GM21737 (cell line): ENCODE results near the gene ELOB.
A peak's percentile ranks its signal among the peaks of the same experiment; 100 is the strongest.

Experiments
- ATAC-seq: cut with Tn5 transposase; IDR thresholded peaks from one replicate; pipeline ENCODE4 v1.9.1; 2021; ENCODE audit warnings: mild to moderate bottlenecking, moderate library complexity; ENCODE audit not compliant: unreplicated experiment

ELOB gene

DNA sequence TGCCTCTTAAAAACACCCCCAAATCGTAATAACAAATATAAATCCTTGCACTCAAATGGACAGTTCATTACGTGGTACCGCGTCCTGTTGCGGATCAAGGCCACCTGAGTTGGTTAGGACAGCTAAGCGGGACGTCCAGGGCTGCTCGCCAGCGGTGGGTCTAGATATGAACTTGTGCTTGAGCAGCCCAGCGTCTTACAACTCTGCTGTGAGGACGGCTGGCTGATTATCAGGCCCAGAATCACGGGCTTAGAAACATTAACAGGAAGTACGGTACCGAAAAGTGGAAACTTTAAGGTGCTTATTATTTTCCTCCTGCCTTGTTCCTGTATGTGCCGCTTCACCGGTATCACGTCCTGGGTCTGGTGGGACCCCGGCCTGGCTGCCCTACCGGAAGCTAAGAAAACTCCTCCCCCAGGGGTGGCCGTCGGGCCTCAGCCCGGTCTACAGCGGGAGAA lies 25.5 kb downstream of the ELOB start:
- ATAC-seq = peak; percentile 32

DNA sequence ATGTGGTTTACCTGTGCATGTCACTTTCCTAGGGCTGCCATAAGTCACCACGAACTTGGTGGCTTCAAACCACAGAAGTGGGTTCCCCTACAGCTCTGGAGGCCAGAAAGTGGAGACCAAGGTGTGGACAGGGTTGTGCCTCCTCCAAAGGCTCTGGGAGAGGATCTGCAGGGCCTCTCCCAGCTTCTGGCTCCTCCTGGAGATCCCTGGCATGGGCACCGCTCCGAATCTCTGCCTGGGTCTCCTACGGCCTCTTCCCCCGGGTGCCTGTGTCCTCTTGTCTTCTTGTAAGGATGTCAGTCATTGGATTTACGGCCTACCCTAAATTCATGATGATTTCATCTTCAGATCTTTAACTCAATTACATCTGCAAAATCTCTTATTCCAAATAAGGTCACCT lies 27.1 kb downstream of the ELOB start:
- no peak for ATAC-seq

DNA sequence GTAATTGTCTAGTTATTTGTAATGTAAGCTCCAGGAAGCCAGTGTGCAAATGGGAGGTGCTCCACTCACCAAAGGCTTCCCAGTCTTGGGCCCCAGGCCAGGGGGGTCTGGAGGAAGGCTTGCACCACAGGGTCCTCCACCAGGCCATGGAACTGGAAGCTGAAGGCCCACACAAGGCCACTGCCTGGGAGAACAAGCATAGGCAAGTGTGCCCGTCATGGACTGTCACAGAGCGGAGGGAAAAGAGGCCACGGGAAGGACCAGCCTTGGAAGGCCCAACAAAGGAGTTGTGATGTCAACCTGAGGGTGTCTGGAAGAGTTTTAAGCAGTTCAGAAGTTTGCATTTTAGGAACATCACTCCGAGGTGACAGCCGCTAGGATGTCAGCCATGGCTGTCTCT lies 27.6 kb downstream of the ELOB start:
- ATAC-seq = no peak

DNA sequence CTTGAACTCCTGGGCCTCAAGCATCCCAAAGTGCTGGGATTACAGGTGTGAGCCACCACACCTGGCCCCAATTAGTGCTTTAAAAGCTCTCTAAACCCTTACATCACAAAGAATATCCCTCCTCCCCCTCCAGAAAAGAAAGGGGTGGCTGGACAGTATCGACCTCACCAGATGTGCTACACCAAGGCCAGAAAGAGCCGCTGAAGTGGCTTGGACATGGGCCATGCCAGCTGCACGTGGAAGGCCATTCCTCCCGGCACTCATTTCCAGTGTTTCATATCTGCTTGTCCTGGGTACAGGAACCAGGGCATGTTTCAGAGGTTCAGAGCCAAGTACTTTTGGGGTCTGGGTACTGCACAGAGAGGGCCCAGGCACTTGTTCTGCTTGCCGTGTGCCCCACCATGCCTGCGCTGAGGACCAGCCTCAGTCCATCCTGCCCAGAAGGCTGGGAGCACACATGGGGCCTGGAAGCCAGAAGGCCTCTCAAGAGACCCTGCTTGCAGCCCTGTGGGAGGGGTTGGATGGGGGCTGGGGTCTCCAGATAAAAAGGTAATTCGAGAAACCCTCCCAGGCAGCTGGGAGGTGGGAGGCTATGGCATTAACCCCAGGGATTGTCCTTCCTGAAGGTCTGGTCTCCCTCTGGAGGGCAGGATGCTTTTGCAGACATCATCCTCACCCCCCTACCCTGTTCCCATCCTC lies 28.2 kb downstream of the ELOB start:
- no peak for ATAC-seq

DNA sequence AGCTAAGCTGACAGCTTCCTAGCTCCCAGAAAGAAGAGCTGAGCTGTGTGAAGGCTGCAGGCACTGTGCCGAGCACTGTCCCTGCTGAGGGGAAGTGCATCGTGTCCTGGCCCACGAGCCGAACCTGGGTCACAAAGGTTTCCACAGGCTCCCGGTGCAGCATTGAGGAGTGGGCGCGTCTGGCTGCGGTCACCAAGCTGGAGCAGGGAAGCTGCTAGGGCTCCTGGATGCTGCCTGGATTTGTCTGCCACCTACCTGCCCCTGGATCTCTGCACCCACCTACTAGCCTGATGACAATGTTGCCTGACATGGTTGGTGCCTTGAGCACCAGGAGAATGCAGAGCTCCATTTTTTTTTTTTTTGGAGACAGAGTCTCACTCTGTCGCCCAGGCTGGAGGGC lies 31.1 kb downstream of the ELOB start:
- ATAC-seq = no peak

DNA sequence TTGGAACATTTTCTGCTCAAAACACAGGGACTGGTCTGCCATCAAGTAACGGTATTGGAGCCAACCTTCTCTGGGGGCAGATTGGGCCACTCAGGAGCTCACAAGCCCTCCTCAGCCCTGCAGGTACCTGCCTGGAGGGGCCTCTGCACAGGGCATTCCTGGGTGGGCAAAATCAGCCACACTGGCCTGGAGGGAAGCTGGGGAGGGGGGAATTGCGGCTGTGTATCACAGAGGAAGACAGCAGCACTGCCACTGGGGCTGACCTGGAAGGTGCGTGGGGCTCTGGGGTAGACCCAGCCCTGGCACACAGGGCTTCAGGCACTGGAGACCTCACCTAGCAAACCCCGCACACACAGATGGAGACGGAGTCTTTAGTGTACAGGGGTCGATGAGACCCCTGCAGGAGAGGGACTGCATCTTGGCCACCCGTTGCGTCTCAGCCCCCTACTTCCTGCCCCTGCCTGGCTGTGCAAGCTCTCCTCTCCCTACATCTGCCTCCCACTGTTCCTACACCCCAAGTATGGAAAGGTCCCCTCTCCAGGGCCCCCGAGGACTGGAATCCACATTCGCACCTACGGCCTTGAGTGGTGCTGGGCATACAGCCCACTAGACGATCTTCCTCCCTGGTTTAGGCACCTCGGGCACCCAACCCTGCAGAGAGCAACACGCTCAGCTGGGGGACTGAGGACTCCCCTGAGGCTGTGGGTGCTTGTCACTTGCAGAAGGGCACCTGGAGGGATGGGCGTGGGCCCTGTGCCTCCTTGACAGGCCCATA lies 31.8 kb downstream of the ELOB start:
- ATAC-seq = no peak

DNA sequence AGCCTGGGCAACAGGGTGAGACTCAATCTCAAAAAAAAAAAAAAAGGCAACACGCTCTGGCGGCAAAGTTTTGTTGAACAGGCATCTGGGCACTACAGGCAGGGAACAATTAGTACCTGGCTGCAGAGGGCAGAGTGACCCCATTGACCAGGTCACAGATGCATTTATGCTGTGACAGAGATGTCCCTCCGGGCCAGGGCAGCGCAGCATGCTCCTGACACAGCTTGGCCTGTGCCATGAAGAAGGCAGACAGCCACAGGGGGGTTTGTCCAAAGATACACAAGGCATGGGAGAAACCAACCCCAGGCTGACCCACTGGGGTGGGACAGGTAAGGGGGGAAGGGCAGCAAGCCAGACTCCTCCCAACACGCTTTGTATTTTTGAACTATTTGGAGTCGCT lies 32.4 kb downstream of the ELOB start:
- no peak for ATAC-seq

DNA sequence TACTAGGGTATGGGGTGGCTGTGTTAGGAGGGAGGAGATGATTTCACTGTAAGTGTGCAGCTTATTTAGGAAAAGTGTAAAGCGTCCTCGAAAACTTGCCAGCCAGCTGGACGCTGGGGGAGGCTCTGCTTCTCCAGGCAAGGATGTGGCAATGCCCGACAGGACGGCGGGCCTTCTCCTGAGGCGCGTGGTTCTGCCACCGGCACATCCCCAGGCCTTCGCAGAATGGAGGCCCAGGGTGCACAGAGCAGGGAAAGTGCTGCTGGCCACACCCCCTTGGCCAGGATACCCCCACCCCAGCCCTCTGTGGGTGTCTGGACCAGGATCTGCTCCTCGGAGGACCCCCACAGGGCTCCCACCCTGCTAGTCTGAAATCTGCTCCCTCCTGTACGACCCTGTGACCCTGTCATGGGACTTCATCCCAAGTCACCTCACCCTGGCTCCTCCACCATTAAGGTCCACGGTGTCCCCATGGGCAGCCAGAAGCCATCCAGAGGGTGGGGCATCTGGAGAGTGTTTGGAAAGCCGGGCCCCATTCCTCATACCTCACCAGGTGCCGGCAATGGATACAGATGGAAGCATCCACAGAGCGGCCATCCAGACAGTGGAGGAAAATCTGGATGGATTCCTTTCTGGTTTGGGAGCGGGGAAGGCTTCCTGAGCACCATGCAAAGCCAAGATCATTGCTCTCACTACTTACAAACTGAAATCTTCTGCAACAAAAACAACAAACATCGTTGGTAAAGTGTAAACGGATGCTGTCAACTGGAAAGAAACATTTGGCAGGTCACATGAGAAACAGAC lies 33.9 kb downstream of the ELOB start:
- no peak for ATAC-seq

DNA sequence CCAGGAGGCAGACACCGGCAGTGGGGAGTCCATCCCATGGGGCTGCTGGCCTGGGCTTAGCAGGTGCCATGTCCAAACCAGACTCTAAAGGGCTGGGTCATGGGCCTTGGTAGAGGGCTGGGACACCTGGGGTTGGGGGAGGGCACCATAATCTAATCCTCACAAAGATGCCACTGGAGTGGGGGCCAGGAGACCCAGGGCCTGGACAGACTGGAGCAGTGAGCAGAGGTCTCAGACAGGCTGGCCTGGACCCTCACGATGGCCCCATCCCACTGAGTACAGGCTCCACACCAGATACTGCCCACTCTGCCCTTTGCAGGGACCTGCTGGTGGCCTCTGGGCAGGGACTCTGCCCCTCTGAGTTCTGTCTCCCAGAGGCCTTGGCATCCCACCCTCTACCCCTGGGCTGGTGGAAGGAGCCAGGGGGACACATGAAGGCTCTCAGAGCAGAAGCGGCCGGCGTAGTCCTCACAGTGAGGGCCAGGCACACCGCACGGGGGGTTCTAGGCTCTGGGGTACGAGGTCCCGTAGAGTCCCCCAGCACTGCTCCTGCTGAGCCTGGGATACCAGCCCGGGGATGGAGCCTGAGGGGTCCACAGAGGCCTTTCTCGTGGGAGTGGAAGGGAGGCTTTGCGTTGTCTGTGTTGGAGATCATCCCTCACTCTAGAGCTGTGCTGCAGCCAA lies 34.6 kb downstream of the ELOB start:
- no peak for ATAC-seq

DNA sequence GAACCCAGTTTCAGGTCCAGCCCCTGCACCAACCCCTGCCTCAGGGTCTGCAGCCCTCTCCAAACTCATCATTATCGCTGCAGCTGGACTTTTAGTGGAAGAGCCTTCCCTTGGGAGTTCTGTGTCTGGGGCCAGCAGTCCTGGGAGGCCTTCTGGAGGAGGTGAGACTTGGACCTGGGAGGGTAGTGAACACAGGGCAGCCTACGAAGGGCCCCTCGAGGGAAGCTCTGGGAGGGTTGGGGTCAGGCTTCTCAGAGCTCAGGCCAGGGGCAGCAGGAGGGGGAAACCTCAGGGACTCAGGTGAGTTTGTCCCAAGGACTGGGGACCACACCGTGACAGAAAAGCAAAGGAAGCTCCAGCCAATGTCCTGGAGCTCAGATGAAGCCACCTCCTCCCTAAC lies 35.9 kb downstream of the ELOB start:
- no peak for ATAC-seq

DNA sequence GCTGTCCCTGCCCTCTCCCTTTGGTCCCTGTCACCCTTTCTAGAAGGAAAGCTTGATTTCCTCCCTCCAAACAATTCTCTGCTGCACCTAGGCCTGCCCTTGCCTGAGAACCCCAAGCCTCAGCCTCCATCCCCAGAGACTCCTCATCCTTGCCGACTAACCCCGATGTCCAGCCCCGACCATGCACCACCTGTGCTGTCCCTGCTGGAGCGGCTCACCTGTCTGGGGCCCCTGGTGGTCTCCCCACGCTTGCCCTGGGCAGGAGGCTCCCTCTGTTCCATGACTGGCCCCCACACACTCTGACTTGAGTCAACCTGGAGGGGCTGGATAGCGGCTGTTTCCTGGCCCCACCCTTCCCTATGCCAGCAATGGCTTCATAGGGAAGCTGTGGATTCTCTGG lies 36.6 kb downstream of the ELOB start:
- ATAC-seq = no peak

DNA sequence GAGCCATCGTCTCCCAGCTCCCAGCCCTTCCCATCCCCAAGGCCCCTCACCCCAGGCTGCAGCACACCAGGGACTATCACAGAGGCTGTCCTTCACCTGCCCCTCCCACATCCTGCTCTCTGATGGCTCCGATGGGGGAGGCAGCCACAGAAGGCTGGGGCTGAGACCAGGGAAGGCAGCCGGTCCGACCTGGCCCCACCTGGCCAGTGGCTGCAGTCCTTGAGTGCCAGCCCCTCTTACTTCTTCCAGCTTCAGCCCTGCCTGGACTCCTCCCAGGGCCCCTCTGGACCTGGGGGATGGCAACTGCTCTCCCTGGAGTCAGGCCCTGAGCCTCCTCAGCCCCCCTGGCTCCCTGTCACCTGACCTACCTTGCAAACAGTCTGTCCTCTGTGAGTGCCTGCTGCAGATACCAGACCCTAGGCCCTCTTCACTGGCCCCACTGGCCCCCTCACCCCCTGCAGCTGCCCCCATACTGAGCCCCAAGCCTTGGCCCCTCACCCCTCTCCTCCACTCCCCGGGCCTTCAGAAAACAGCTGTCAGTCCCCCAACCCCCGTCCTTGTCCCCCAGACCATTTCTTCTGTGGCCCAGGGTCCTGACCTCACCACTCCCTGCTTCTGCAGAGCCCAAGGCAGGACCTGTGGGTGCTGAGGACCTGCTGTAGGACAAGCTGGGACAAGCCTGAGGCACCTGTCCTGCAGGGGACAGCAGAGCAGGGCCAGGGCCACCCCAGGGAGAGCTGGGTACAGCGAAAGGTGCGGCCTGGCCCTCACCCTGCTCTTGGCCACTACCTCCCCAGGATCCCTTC lies 37.3 kb downstream of the ELOB start:
- ATAC-seq = no peak

DNA sequence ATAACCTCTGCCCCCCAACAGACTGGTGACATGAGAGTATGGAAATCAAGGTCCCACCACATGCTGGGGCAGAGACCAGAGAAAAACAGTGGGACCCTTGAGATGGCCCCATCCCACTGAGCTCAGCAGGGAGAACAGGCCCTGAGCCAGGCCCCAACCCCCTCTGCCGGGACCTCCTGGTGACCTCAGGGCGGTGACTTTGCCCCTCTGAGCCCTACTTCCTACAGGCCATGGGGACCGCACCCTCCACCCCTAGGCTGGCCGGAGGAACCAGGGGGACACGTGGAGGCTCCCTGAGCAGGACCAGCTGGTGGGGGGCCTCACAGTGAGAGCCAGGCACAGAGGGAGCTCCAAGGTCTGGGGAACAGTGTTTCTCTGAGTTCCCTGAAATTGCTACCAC lies 38.5 kb downstream of the ELOB start:
- no peak for ATAC-seq

DNA sequence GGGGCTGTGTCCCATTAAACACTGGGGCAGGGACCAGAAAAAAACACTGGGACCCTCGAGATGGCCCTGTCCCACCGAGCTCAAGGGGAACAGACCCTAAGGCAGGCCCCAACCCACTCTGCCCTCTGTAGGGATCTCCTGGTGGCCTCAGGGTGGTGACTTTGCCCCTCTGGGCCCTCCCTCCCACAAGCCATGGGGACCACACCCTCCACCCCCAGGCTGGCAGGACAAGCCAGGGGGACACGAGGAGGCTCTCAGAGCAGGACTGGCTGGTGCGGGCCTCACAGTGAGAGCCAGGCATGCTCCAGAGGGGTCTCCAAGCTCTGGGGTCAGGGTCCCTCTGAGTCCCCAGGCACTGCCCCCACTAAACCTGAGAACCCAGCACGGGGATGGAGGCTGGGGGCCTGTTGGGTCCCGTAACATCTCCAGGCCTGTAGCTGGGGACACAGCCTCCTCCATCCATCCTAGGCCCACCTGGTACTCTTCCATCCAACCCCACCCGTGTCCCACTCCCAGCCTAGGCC lies 39.1 kb downstream of the ELOB start:
- ATAC-seq = no peak

DNA sequence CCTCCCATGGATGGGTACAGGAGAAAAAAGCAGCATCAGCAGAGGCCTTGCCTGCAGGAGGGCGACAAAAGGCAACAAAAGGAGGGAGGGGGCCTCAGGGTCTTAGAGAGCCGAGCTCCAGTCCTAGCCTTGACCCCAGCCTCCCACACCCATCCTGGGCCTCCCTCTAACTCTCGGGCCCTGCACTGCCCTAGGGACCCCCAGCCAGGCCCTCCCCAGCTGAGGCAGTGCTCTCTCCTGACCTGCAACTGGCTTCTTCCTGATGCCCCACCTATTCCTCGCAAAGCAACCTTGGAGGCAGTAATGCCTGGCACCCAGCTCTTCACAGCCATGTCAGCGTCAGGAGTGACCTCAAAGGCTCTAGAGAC lies 39.9 kb downstream of the ELOB start:
- ATAC-seq = no peak

DNA sequence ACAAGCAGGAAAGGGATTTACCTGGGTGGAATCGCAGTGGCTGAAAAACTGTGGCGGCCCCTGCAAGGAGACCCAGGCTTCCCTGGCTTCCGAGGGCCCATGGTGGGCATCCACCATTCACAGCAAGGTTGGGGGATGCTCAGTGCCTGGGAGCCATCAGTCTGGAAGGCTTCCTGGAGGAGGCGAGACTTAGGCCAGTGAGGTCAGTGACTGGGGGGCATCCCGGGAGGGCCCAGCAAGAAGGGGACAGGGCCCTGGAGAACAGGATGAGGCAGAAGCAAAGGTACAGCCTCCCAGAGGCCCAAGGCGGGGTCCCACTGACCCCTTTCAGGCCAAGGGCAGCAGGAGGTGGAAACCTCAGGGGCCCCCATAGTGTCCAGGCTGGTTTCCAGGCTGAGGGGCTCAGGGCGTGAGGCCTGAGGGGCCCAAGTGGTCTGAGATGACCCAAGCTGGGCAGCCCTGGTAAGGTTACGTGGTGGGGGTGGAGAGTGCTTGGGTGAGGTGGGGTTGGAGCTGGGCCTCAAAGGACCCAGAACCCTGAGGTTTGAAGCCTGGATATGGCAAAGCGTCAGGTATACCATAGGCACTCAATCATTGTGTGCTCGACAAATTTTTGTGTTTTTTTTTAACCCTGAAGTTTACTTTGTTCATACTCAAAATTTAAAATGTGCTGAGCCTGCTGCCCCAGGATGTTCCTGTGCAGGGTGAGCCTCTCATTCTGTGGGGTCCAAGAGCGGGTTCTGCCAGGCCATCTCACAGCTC lies 40.4 kb downstream of the ELOB start:
- ATAC-seq = no peak

DNA sequence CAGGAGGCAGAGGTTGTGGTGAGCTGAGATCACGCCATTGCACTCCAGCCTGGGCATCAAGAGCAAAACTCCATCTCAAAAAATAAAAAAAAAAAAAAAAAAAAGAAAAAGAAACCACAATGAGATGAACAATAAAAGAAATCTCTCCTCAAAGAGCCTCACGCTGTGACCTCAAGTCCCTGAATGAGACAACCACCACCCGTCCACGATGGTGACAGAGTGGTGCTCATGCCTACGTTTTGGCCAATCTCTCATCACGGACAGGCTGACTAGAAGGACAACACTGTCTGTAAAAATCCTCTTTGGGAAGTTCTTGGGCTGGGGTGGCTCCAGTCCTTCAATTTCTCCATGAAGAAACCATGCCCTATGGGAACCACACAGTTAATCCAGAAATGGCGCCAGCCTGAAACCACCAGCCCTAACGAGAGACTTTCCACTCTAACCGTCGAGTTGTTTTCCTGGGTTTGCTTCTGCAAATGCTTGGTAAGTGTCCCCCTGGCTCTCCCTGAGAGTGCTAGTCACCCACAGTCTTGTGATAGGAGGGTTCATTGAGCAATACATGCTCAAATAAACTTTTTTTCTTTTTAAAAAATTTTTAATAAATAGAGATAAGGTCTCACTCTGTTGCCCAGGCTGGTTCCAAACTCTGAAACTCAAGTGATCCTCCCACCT lies 42.1 kb downstream of the ELOB start:
- ATAC-seq = no peak

DNA sequence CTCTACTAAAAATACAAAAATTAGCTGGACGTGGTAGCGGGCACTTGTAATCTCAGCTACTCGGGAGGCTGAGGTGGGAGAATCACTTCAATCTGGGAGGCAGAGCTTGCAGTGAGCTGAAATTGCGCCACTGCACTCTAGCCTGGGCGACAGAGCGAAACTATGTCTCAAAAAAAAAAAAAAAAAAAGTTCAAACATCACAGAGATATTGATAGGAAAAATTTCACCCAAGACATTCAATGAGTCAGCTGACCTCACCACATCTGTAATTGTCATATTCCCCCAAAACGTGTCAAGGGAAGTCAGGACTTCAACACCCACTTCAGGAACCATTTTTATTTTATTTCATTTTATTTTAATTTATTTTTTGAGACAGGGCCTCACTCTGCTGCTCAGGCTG lies 49.0 kb downstream of the ELOB start:
- ATAC-seq = no peak

DNA sequence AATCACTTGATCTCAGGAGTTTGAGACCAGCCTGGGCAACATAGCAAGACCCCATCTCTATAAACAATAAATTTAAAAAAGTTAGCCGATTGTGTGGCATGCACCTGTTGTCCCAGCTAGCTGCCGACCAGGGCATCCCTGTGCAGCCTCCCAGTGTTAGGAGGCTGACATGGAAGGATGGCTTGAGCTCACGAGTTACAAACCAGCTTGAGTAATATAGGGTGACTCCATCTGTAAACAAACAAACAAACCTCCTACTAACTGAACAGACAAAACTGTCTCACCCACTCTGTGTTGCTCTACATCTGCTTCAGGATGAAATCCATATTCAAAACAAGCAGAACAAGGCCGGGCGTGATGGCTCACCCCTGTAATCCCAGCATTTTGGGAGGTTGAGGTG lies 50.2 kb downstream of the ELOB start:
- no peak for ATAC-seq
